ENCODE measurements around the gene ITGB3.

ITGB3 gene

GRCh38 chr17:47291242-47291873, 37.7 kb downstream of the ITGB3 start:
- Histone ChIP-seq H3K9me3 (ENCODE audit: control insufficient read depth in 1 of 2, low read length in 2 of 2) (no peaks in the 10 kb centered on the region), H3K27ac (ENCODE audit: low read length) (no peak overlapping the region), H3K36me3 (ENCODE audit: control insufficient read depth in 1 of 2, insufficient read depth in 2 of 2, low read length in 2 of 2) (peaks cover 14 to 47% of the 10 kb centered on the region in 2 donors), H3K27me3 (ENCODE audit: low read depth, low read length) (no peaks in the 10 kb centered on the region), H3K4me3 (ENCODE audit: low read depth in 1 of 2, low read length in 2 of 2) (no peak overlapping the region), H3K4me1 (ENCODE audit: control insufficient read depth in 1 of 2, insufficient read depth in 2 of 2, low read length in 2 of 2) (peaks cover 5 to 13% of the 10 kb centered on the region in 2 donors)

- H3K4me3 ChIP-seq (ENCODE audit: low read depth in 1 of 2, low read length in 2 of 2) = no peak overlapping the region
- H3K27ac ChIP-seq (ENCODE audit: low read length) = no peak overlapping the region
- no peaks in the 10 kb centered on the region for H3K27me3 ChIP-seq (ENCODE audit: low read depth, low read length)
- H3K9me3 ChIP-seq (ENCODE audit: control insufficient read depth in 1 of 2, low read length in 2 of 2) = no peaks in the 10 kb centered on the region
- H3K36me3 ChIP-seq (ENCODE audit: control insufficient read depth in 1 of 2, insufficient read depth in 2 of 2, low read length in 2 of 2) = peaks cover 11 to 45% of the 10 kb centered on the region in 2 donors
- H3K4me1 ChIP-seq (ENCODE audit: control insufficient read depth in 1 of 2, insufficient read depth in 2 of 2, low read length in 2 of 2) = peaks cover 5 to 13% of the 10 kb centered on the region in 2 donors
These were observed 38.6 kb downstream of the ITGB3 start for GRCh38 chr17:47292206-47292605.

GRCh38 chr17:47295037-47295873, 41.6 kb downstream of the ITGB3 start:
- H3K36me3 ChIP-seq (ENCODE audit: control insufficient read depth in 1 of 2, insufficient read depth in 2 of 2, low read length in 2 of 2) = peaks cover 1 to 30% of the 10 kb centered on the region in 2 donors
- H3K9me3 ChIP-seq (ENCODE audit: control insufficient read depth in 1 of 2, low read length in 2 of 2) = no peaks in the 10 kb centered on the region
- H3K27ac ChIP-seq (ENCODE audit: low read length) = no peak overlapping the region
- no peak overlapping the region for H3K4me3 ChIP-seq (ENCODE audit: low read depth in 1 of 2, low read length in 2 of 2)
- H3K4me1 ChIP-seq (ENCODE audit: control insufficient read depth in 1 of 2, insufficient read depth in 2 of 2, low read length in 2 of 2) = peaks cover 5 to 13% of the 10 kb centered on the region in 2 donors
- H3K27me3 ChIP-seq (ENCODE audit: low read depth, low read length) = no peaks in the 10 kb centered on the region

- Histone ChIP-seq H3K4me1 (ENCODE audit: control insufficient read depth in 1 of 2, insufficient read depth in 2 of 2, low read length in 2 of 2) (peaks cover 5 to 13% of the 10 kb centered on the region in 2 donors), H3K4me3 (ENCODE audit: low read depth in 1 of 2, low read length in 2 of 2) (no peak overlapping the region), H3K9me3 (ENCODE audit: control insufficient read depth in 1 of 2, low read length in 2 of 2) (no peaks in the 10 kb centered on the region), H3K36me3 (ENCODE audit: control insufficient read depth in 1 of 2, insufficient read depth in 2 of 2, low read length in 2 of 2) (peaks cover 7 to 30% of the 10 kb centered on the region in 2 donors), H3K27me3 (ENCODE audit: low read depth, low read length) (no peaks in the 10 kb centered on the region), H3K27ac (ENCODE audit: low read length) (no peak overlapping the region)
These were observed 42.2 kb downstream of the ITGB3 start for GRCh38 chr17:47295874-47296255.

- Histone ChIP-seq H3K4me3 (ENCODE audit: low read depth in 1 of 2, low read length in 2 of 2) (no peak overlapping the region), H3K36me3 (ENCODE audit: control insufficient read depth in 1 of 2, insufficient read depth in 2 of 2, low read length in 2 of 2) (peaks cover 21 to 32% of the 10 kb centered on the region in 2 donors), H3K4me1 (ENCODE audit: control insufficient read depth in 1 of 2, insufficient read depth in 2 of 2, low read length in 2 of 2) (peaks cover 5 to 13% of the 10 kb centered on the region in 2 donors), H3K27ac (ENCODE audit: low read length) (no peak overlapping the region), H3K27me3 (ENCODE audit: low read depth, low read length) (no peaks in the 10 kb centered on the region), H3K9me3 (ENCODE audit: control insufficient read depth in 1 of 2, low read length in 2 of 2) (no peaks in the 10 kb centered on the region)
These were observed 44.2 kb downstream of the ITGB3 start for GRCh38 chr17:47297661-47298400.

- H3K4me1 ChIP-seq (ENCODE audit: control insufficient read depth in 1 of 2, insufficient read depth in 2 of 2, low read length in 2 of 2) = peaks cover 5 to 13% of the 10 kb centered on the region in 2 donors
- no peaks in the 10 kb centered on the region for H3K9me3 ChIP-seq (ENCODE audit: control insufficient read depth in 1 of 2, low read length in 2 of 2)
- peaks cover 21 to 39% of the 10 kb centered on the region in 2 donors for H3K36me3 ChIP-seq (ENCODE audit: control insufficient read depth in 1 of 2, insufficient read depth in 2 of 2, low read length in 2 of 2)
- H3K4me3 ChIP-seq (ENCODE audit: low read depth in 1 of 2, low read length in 2 of 2) = no peak overlapping the region
- H3K27me3 ChIP-seq (ENCODE audit: low read depth, low read length) = no peaks in the 10 kb centered on the region
- H3K27ac ChIP-seq (ENCODE audit: low read length) = no peak overlapping the region
These were observed 45.1 kb downstream of the ITGB3 start for GRCh38 chr17:47298712-47299111.

- H3K9me3 ChIP-seq (ENCODE audit: control insufficient read depth in 1 of 2, low read length in 2 of 2) = no peaks in the 10 kb centered on the region
- no peaks in the 10 kb centered on the region for H3K27me3 ChIP-seq (ENCODE audit: low read depth, low read length)
- H3K36me3 ChIP-seq (ENCODE audit: control insufficient read depth in 1 of 2, insufficient read depth in 2 of 2, low read length in 2 of 2) = peaks cover 21 to 44% of the 10 kb centered on the region in 2 donors
- peaks cover 3 to 11% of the 10 kb centered on the region in 2 donors for H3K4me1 ChIP-seq (ENCODE audit: control insufficient read depth in 1 of 2, insufficient read depth in 2 of 2, low read length in 2 of 2)
- H3K27ac ChIP-seq (ENCODE audit: low read length) = no peak overlapping the region
- no peak overlapping the region for H3K4me3 ChIP-seq (ENCODE audit: low read depth in 1 of 2, low read length in 2 of 2)
These were observed 45.7 kb downstream of the ITGB3 start for GRCh38 chr17:47299239-47299910.

GRCh38 chr17:47300718-47301117, 47.1 kb downstream of the ITGB3 start:
- Histone ChIP-seq H3K36me3 (ENCODE audit: control insufficient read depth in 1 of 2, insufficient read depth in 2 of 2, low read length in 2 of 2) (peaks cover 21 to 44% of the 10 kb centered on the region in 2 donors), H3K4me3 (ENCODE audit: low read depth in 1 of 2, low read length in 2 of 2) (no peak overlapping the region), H3K4me1 (ENCODE audit: control insufficient read depth in 1 of 2, insufficient read depth in 2 of 2, low read length in 2 of 2) (no peaks in the 10 kb centered on the region), H3K9me3 (ENCODE audit: control insufficient read depth in 1 of 2, low read length in 2 of 2) (no peaks in the 10 kb centered on the region), H3K27me3 (ENCODE audit: low read depth, low read length) (no peaks in the 10 kb centered on the region), H3K27ac (ENCODE audit: low read length) (no peak overlapping the region)

GRCh38 chr17:47301161-47301560, 47.5 kb downstream of the ITGB3 start:
- no peak overlapping the region for H3K4me3 ChIP-seq (ENCODE audit: low read depth in 1 of 2, low read length in 2 of 2)
- H3K27ac ChIP-seq (ENCODE audit: low read length) = no peak overlapping the region
- peaks cover 21 to 44% of the 10 kb centered on the region in 2 donors for H3K36me3 ChIP-seq (ENCODE audit: control insufficient read depth in 1 of 2, insufficient read depth in 2 of 2, low read length in 2 of 2)
- no peaks in the 10 kb centered on the region for H3K9me3 ChIP-seq (ENCODE audit: control insufficient read depth in 1 of 2, low read length in 2 of 2)
- no peaks in the 10 kb centered on the region for H3K4me1 ChIP-seq (ENCODE audit: control insufficient read depth in 1 of 2, insufficient read depth in 2 of 2, low read length in 2 of 2)
- H3K27me3 ChIP-seq (ENCODE audit: low read depth, low read length) = no peaks in the 10 kb centered on the region

GRCh38 chr17:47301831-47302230, 48.2 kb downstream of the ITGB3 start:
- Histone ChIP-seq H3K4me3 (ENCODE audit: low read depth in 1 of 2, low read length in 2 of 2) (no peak overlapping the region), H3K9me3 (ENCODE audit: control insufficient read depth in 1 of 2, low read length in 2 of 2) (no peaks in the 10 kb centered on the region), H3K4me1 (ENCODE audit: control insufficient read depth in 1 of 2, insufficient read depth in 2 of 2, low read length in 2 of 2) (no peaks in the 10 kb centered on the region), H3K27me3 (ENCODE audit: low read depth, low read length) (no peaks in the 10 kb centered on the region), H3K36me3 (ENCODE audit: control insufficient read depth in 1 of 2, insufficient read depth in 2 of 2, low read length in 2 of 2) (peaks cover 21 to 44% of the 10 kb centered on the region in 2 donors), H3K27ac (ENCODE audit: low read length) (no peak overlapping the region)

- Histone ChIP-seq H3K9me3 (ENCODE audit: control insufficient read depth in 1 of 2, low read length in 2 of 2) (no peaks in the 10 kb centered on the region), H3K4me1 (ENCODE audit: control insufficient read depth in 1 of 2, insufficient read depth in 2 of 2, low read length in 2 of 2) (no peaks in the 10 kb centered on the region), H3K36me3 (ENCODE audit: control insufficient read depth in 1 of 2, insufficient read depth in 2 of 2, low read length in 2 of 2) (peaks cover 21 to 50% of the 10 kb centered on the region in 2 donors), H3K27ac (ENCODE audit: low read length) (no peak overlapping the region), H3K27me3 (ENCODE audit: low read depth, low read length) (no peaks in the 10 kb centered on the region), H3K4me3 (ENCODE audit: low read depth in 1 of 2, low read length in 2 of 2) (no peak overlapping the region)
These were observed 50.6 kb downstream of the ITGB3 start for GRCh38 chr17:47304186-47304585.
